ENCODE measurements around the gene NHERF1. TPM values are rescaled to one million over a fixed set of nuclear protein-coding genes. Genes with fewer than 3 reads are reported as not detected.
A peak's percentile ranks its signal among the peaks of the same experiment; 100 is the strongest.

NHERF1 gene
- total and polyA plus RNA-seq, 2 of the 13 experiments (the other 11 are each of a cell fraction or from before 2014, with no cell fraction given): 169 to 269 TPM

DNA sequence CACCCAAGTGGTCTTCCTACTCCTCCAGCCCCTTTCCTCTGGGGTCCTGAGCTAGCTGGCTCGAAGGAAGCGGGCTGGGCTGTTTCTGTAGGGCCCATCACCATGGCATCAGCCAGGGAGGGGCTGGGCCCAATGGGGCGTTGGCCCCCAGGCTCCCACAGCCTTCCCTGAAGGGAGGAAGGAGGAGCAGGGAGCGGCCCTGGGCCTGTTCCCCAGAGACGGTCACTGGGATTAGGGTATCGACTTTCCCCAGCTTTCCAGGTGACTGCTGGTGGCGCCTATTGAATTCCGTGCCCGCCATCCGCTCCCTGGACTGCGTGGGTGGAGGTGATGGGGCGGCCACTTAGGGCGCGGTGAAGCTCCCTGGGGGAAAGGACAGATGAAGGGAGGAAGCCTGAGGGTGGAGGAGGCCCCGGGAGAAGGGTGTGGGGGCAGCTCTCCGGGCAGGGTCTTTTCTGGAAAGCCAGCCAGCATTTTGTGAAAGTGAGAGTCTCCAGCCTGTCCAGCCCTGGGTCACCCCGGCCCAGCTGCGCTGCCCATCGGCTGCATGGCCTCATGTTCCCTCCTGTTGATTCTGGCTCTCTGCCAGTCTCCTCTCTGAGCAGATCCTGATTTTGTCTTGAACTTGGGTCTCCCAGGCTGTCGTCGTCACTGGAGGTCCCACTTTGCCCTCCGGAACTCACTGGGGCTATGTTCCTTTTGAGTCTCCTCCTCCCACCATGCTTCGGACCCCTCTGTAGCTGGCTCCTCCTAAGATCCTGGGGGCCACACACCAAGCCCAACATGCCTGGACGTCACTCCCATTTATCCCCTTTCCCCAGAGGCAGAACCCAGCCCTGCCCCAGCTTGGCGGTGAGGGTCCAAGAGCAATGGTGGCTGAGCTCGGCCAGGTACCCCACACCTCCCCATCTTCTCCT, 9.8 kb downstream of the NHERF1 start (continued):
- TF ChIP-seq, protein P1, sequence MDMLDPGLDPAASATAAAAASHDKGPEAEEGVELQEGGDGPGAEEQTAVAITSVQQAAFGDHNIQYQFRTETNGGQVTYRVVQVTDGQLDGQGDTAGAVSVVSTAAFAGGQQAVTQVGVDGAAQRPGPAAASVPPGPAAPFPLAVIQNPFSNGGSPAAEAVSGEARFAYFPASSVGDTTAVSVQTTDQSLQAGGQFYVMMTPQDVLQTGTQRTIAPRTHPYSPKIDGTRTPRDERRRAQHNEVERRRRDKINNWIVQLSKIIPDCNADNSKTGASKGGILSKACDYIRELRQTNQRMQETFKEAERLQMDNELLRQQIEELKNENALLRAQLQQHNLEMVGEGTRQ (IDR thresholded peaks at IDR 0.05; ENCODE audit: low read depth, low read length): no peak
- TF ChIP-seq, protein P1 (CRISPR knock-in tag; IDR thresholded peaks at IDR 0.05; ENCODE audit: borderline replicate concordance): no peak
- TF ChIP-seq ZNF136 (CRISPR knock-in tag; IDR thresholded peaks at IDR 0.05; ENCODE audit: low read depth): no peak
- no peak for TF ChIP-seq ARNT2 (CRISPR knock-in tag; IDR thresholded peaks at IDR 0.05; ENCODE audit: low read depth)
- no peak for TF ChIP-seq ZNF557 (CRISPR knock-in tag; IDR thresholded peaks at IDR 0.05)
- TF ChIP-seq, protein P2, sequence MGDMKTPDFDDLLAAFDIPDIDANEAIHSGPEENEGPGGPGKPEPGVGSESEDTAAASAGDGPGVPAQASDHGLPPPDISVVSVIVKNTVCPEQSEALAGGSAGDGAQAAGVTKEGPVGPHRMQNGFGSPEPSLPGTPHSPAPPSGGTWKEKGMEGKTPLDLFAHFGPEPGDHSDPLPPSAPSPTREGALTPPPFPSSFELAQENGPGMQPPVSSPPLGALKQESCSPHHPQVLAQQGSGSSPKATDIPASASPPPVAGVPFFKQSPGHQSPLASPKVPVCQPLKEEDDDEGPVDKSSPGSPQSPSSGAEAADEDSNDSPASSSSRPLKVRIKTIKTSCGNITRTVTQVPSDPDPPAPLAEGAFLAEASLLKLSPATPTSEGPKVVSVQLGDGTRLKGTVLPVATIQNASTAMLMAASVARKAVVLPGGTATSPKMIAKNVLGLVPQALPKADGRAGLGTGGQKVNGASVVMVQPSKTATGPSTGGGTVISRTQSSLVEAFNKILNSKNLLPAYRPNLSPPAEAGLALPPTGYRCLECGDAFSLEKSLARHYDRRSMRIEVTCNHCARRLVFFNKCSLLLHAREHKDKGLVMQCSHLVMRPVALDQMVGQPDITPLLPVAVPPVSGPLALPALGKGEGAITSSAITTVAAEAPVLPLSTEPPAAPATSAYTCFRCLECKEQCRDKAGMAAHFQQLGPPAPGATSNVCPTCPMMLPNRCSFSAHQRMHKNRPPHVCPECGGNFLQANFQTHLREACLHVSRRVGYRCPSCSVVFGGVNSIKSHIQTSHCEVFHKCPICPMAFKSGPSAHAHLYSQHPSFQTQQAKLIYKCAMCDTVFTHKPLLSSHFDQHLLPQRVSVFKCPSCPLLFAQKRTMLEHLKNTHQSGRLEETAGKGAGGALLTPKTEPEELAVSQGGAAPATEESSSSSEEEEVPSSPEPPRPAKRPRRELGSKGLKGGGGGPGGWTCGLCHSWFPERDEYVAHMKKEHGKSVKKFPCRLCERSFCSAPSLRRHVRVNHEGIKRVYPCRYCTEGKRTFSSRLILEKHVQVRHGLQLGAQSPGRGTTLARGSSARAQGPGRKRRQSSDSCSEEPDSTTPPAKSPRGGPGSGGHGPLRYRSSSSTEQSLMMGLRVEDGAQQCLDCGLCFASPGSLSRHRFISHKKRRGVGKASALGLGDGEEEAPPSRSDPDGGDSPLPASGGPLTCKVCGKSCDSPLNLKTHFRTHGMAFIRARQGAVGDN (CRISPR knock-in tag; IDR thresholded peaks at IDR 0.05): peak; percentile 70
- no peak for TF ChIP-seq KLF15 (CRISPR knock-in tag; IDR thresholded peaks at IDR 0.05; ENCODE audit: borderline replicate concordance)
- no peak for TF ChIP-seq FOXJ3 (CRISPR knock-in tag; IDR thresholded peaks at IDR 0.05; ENCODE audit: borderline replicate concordance)
- TF ChIP-seq POLR2AphosphoS5 (IDR thresholded peaks at IDR 0.05; ENCODE audit: low read depth, low read length): no peak
- no peak for TF ChIP-seq NCOA2 (CRISPR knock-in tag; IDR thresholded peaks at IDR 0.05)
- peak; percentile 40; the same call in 1 of the 2 replicates for TF ChIP-seq TBX2 (CRISPR knock-in tag; IDR thresholded peaks at IDR 0.05; ENCODE audit: borderline replicate concordance)
- no peak for TF ChIP-seq ZFP41 (CRISPR knock-in tag; IDR thresholded peaks at IDR 0.05; ENCODE audit: borderline replicate concordance)
- no peak for TF ChIP-seq NR2C2 (CRISPR knock-in tag; IDR thresholded peaks at IDR 0.05; ENCODE audit: borderline replicate concordance)
- no peak for TF ChIP-seq ZNF788 (CRISPR knock-in tag; IDR thresholded peaks at IDR 0.05; ENCODE audit: borderline replicate concordance)
- TF ChIP-seq ZFY (CRISPR knock-in tag; IDR thresholded peaks at IDR 0.05): no peak
- TF ChIP-seq, protein P3, sequence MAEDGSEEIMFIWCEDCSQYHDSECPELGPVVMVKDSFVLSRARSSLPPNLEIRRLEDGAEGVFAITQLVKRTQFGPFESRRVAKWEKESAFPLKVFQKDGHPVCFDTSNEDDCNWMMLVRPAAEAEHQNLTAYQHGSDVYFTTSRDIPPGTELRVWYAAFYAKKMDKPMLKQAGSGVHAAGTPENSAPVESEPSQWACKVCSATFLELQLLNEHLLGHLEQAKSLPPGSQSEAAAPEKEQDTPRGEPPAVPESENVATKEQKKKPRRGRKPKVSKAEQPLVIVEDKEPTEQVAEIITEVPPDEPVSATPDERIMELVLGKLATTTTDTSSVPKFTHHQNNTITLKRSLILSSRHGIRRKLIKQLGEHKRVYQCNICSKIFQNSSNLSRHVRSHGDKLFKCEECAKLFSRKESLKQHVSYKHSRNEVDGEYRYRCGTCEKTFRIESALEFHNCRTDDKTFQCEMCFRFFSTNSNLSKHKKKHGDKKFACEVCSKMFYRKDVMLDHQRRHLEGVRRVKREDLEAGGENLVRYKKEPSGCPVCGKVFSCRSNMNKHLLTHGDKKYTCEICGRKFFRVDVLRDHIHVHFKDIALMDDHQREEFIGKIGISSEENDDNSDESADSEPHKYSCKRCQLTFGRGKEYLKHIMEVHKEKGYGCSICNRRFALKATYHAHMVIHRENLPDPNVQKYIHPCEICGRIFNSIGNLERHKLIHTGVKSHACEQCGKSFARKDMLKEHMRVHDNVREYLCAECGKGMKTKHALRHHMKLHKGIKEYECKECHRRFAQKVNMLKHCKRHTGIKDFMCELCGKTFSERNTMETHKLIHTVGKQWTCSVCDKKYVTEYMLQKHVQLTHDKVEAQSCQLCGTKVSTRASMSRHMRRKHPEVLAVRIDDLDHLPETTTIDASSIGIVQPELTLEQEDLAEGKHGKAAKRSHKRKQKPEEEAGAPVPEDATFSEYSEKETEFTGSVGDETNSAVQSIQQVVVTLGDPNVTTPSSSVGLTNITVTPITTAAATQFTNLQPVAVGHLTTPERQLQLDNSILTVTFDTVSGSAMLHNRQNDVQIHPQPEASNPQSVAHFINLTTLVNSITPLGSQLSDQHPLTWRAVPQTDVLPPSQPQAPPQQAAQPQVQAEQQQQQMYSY (CRISPR knock-in tag; IDR thresholded peaks at IDR 0.05): no peak
- TF ChIP-seq ZNF775 (CRISPR knock-in tag; IDR thresholded peaks at IDR 0.05; ENCODE audit: borderline replicate concordance): no peak
- TF ChIP-seq SUZ12 (IDR thresholded peaks at IDR 0.05; ENCODE audit: low read depth, low read length): no peak
- no peak for TF ChIP-seq SETDB1 (CRISPR knock-in tag; IDR thresholded peaks at IDR 0.05; ENCODE audit: borderline replicate concordance)
- TF ChIP-seq ZFP1 (CRISPR knock-in tag; IDR thresholded peaks at IDR 0.05): no peak
